ENCODE measurements around the gene FUT6. TPM values are rescaled to one million over a fixed set of nuclear protein-coding genes. Genes with fewer than 3 reads are reported as not detected.

FUT6 gene
- total RNA-seq, 6 experiments from 2014 or later = not detected

- TF ChIP-seq CTCF (IDR thresholded peaks at IDR 0.05) = no peak
- peaks cover 5% of the 10 kb centered on the region for H3K27me3 Mint-ChIP-seq (ENCODE audit: insufficient read depth)
Observed at GRCh38 chr19:5790559-5791520, 48.7 kb downstream of the FUT6 start, which contains the start of gene DUS3L. DUS3L (minus strand) TSS chr19:5791163; CDS start chr19:5791141, 22 bp downstream.

GRCh38 chr19:5789886-5790558 is 49.5 kb downstream of the FUT6 start:
- no peak for TF ChIP-seq CTCF (IDR thresholded peaks at IDR 0.05)
- H3K27me3 Mint-ChIP-seq (ENCODE audit: insufficient read depth) = peaks cover 5% of the 10 kb centered on the region
- peak overlapping the region; percentile 99 for H3K4me3 Mint-ChIP-seq
- peaks cover 30% of the 10 kb centered on the region for H3K36me3 Mint-ChIP-seq (ENCODE audit: low read depth)
- peaks cover 4% of the 10 kb centered on the region; the same call in 1 of the 2 replicates for H3K9me3 Mint-ChIP-seq
- no peak for DNase-seq
- H3K27ac Mint-ChIP-seq = peak overlapping the region; percentile 100
- H3K4me1 Mint-ChIP-seq (ENCODE audit: low read depth) = peaks cover 15% of the 10 kb centered on the region

More at GRCh38 chr19:5790559-5791520, 48.7 kb downstream of the FUT6 start, which contains the start of gene DUS3L:
- peak; percentile 97 for DNase-seq
- peaks cover 15% of the 10 kb centered on the region for H3K4me1 Mint-ChIP-seq (ENCODE audit: low read depth)
- H3K9me3 Mint-ChIP-seq = peaks cover 4% of the 10 kb centered on the region; the same call in 1 of the 2 replicates
- peak within 1 kb of the TSS; percentile 100 for H3K27ac Mint-ChIP-seq
- peak within 1 kb of the TSS; percentile 99 for H3K4me3 Mint-ChIP-seq
- peaks cover 29% of the 10 kb centered on the region for H3K36me3 Mint-ChIP-seq (ENCODE audit: low read depth)

GRCh38 chr19:5789351-5789761 is 50.1 kb downstream of the FUT6 start:
- H3K4me3 Mint-ChIP-seq = peak overlapping the region; percentile 99; the same call in 1 of the 2 replicates
- peaks cover 5% of the 10 kb centered on the region for H3K27me3 Mint-ChIP-seq (ENCODE audit: insufficient read depth)
- no peak for TF ChIP-seq CTCF (IDR thresholded peaks at IDR 0.05)
- DNase-seq = no peak
- peaks cover 30% of the 10 kb centered on the region for H3K36me3 Mint-ChIP-seq (ENCODE audit: low read depth)
- H3K4me1 Mint-ChIP-seq (ENCODE audit: low read depth) = peaks cover 15% of the 10 kb centered on the region
- peaks cover 4% of the 10 kb centered on the region; the same call in 1 of the 2 replicates for H3K9me3 Mint-ChIP-seq
- no peak overlapping the region for H3K27ac Mint-ChIP-seq

- no peak for DNase-seq
- Mint-ChIP-seq H3K27me3 (ENCODE audit: insufficient read depth) (peaks cover 5% of the 10 kb centered on the region), H3K36me3 (ENCODE audit: low read depth) (peaks cover 30% of the 10 kb centered on the region), H3K27ac (no peak overlapping the region), H3K9me3 (peaks cover 4% of the 10 kb centered on the region; the same call in 1 of the 2 replicates), H3K4me1 (ENCODE audit: low read depth) (peaks cover 15% of the 10 kb centered on the region), H3K4me3 (no peak overlapping the region)
- TF ChIP-seq CTCF (IDR thresholded peaks at IDR 0.05) = no peak
Observed at GRCh38 chr19:5788422-5788821, 51.1 kb downstream of the FUT6 start.

GRCh38 chr19:5787409-5788182 is 51.9 kb downstream of the FUT6 start:
- no peak overlapping the region for H3K27ac Mint-ChIP-seq
- H3K9me3 Mint-ChIP-seq = peaks cover 4% of the 10 kb centered on the region; the same call in 1 of the 2 replicates
- peaks cover 15% of the 10 kb centered on the region for H3K4me1 Mint-ChIP-seq (ENCODE audit: low read depth)
- DNase-seq = no peak
- peaks cover 30% of the 10 kb centered on the region for H3K36me3 Mint-ChIP-seq (ENCODE audit: low read depth)
- H3K27me3 Mint-ChIP-seq (ENCODE audit: insufficient read depth) = peaks cover 5% of the 10 kb centered on the region
- no peak overlapping the region for H3K4me3 Mint-ChIP-seq
- no peak for TF ChIP-seq CTCF (IDR thresholded peaks at IDR 0.05)
